SW480 (cell line): Measurements from ENCODE around the gene R3HCC1L.
A peak's percentile ranks its signal among the peaks of the same experiment; 100 is the strongest.

Experiments
- DNase-seq: peaks from one replicate; pipeline ENCODE4 v3.0.0-alpha.2; 2016; ENCODE audit warnings: low spot score

R3HCC1L gene

DNA sequence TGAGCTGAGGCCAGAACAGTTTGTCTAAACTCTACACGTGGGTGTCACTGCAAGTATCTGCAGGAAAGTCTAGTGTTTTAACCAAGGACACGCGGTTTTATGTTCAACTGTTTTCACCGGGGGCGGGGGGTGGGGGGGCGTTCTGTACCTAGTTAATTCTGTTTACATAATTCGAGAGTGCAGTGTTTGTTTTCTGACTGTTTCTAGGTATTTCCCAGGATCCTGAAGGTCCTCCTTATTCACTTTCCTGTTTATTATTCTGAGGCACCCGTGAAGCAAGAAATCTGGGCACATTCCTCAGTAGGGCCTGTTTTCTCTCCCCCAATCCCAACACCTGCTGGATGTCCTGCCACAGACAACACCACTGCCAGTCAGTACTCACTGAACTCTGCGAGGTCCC is 125.9 kb downstream of the R3HCC1L start:
- DNase-seq, result no peak

- DNase-seq, result no peak
These were observed 126.3 kb downstream of the R3HCC1L start for GRCh38 chr10:98260752-98261151.

DNA sequence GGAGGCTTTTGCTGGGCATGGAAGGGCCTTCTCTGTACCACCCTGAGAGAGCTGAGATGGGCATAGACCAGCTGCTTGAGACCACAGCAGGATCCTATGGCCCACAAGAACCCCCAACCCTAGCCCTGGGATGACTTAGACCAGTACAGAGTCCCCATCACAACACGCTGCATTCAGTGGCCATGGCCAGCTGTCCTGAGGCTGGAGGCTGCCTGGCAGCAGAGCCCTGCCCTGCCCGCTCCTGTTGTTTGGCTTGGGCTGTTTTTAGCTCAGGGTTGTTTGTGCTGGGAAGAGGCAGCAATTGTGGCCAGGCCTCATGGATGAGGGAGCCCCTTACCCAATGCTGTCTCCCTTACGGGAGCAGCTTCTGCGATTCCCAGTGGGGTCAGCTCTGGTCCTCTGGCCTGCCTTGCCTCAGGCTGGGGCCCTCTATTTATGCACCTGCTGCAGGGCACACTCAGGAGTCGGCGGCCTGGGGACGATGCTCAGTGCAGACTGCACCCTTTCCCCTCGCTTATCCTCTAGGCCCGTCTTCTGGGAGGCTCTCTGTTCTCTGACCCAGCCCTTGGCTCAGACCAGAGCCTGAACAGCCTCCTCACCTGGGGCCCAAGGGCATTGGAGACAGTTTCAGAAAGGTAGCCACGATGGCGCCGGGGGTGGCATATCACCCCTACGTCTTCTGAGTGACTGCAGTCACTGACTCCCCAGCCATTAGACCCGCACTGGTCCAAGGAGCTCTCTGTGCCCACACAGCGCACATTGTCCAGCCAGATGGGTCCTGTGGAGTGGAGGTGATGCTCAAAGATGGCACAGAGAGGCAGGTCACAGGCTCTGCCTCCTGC is 127.2 kb downstream of the R3HCC1L start:
- no peak for DNase-seq

DNA sequence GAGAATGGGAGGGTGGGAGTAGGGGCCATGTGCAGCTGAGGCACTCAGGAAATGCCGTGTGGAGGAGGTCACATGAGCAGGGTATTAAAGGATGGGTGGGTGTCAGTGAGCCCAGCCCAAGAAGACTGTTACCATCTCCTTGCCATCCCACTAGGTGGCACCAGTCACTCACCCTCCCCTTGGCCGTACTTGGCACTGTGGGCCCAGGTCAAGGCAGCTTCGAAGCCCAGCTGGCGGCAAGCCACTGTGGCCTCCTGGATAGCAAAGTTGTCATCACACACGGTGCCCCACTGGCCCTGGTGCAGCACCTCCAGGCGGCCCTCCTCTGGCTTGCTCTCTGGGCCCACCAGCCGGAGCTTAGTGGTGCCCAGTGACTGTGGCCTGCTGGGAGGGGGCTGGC is 128.1 kb downstream of the R3HCC1L start:
- peak; percentile 27 for DNase-seq

- DNase-seq, result no peak
These were observed 128.6 kb downstream of the R3HCC1L start for GRCh38 chr10:98263088-98263487.

GRCh38 chr10:98264378-98265065 is 130.1 kb downstream of the R3HCC1L start:
- no peak for DNase-seq

DNA sequence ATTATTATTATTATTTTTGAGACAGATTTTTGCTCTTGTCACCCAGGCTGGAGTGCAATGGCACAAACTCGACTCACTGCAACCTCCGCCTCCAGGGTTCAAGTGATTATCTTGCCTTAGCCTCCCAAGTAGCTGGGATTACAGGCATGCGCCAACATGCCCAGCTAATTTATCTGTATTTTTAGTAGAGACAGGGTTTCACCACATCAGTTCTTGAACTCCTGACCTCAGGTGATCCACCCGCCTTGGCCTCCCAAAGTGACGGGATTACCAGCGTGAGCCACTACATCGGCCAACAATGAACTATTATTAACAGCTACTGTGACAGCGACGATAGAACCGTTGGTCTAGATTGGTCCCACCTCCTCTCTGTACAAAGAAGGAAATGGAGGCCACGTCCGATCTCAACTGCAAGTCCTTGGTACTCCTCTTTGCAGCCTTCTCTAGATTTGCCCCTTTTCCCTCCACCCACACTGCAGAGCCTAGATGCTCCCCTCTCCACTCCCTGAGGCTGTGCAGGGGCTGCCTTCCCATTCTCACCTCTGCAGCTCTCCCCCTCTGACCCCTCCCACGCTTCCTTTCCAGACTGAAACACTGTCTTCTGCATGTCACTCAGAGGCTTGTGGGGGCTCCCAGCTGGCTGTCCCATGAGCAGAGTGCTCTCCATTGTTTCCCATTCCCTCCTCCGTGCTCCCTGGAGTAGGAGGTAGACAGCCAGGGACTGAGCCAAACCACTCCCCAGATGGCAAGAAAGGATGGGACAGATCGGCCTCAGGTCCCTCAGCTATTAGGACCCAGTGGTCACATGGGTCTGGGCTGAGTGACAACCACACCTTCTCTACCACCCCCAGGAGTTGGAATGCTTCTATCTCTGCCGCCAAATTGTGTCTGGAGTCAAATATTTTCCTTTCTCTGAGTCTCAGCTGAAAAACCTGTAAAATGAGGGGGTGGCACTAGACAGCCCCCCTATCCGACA is 131.2 kb downstream of the R3HCC1L start:
- DNase-seq, result peak; percentile 40

- no peak for DNase-seq
These were observed 132.2 kb downstream of the R3HCC1L start for GRCh38 chr10:98266647-98267046.

DNA sequence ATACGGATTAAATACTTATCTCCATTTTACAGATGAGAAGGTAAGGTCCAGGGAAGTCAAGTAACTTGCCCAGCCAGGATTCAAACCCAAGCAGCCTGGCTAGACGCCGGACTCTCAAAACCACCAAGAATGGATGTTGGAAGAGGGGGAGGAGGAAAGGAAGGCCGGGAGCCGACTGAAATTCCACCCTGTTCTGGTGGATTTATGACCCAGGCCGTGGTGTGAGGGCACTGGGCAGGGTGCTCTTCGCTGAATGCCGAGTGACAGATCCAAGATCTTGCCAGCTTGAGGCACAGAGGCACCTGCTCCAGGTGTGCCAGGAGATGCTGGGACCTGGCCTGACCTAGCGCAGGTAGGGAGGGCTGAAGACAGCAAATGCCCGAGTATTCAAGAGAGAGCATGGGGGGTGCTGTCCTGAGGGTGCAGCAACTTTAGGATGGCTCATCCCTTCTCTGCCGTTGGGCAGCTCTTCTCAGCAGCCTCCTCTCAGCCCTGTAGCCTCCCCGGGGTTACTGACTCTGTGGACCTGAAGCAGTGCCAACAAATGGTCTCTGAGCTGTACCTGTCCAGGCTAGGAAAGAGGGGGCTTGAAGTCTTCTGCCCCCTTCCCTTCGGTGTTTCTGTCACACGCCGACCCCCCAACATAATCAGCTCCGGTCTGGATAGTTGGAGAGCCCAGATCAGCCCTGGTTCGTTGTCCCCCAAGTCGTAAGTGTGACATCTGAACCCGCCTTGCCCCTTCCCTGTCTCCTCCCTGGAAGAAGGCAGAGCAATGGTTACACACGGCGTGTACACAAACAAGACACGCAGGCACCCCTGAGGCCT is 132.8 kb downstream of the R3HCC1L start:
- peak; percentile 21 for DNase-seq

GRCh38 chr10:98267894-98268693 is 133.6 kb downstream of the R3HCC1L start, which contains the start of gene LOXL4:
LOXL4 (minus strand) TSS chr10:98268194; CDS start chr10:98263019, 5,175 bp downstream.
- peak; percentile 21 for DNase-seq

GRCh38 chr10:98268694-98269431 is 134.4 kb downstream of the R3HCC1L start:
- peak; percentile 21 for DNase-seq

GRCh38 chr10:98269435-98269912 is 135.0 kb downstream of the R3HCC1L start:
- peak; percentile 86 for DNase-seq

- DNase-seq, result no peak
These were observed 135.8 kb downstream of the R3HCC1L start for GRCh38 chr10:98270073-98270740.

DNA sequence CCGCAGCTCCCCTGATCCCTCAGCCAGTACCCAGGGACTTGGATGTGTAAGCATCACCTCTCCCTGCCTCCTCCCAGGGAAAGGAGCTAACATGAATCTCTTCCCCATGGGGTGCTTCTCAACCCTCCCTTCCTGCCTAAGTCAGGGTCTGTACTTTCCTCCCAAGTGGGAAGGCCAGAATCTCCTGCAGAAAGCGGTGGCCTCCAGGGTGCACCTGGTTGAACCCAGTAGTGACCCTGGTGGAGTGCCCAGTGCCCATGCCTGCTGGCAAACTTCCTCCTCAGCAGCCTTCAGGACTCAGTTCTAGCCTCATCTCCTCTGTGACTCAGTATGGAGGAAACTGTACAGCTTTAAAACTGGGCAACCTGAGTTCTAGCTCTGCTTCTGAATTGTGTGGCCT is 136.3 kb downstream of the R3HCC1L start:
- DNase-seq, result no peak

DNA sequence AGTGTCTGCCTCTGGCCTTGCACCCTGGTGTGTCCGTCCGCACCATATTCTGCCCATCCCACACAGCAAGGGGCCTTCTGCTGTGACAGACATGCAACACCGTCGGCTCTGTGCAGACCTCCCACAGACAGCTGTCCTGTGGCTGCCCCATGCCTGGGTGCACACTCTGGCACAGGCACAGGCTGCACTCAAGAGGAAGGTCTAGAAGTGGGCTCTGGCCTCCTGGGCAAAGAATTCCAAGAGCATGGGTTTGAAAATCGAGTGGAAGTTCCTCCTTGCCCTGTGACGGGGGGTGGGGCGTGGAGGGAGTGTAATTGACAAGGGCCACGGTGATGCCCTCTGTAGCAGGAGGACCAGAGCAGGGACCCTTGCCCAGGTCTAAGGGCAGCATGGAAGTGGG is 137.8 kb downstream of the R3HCC1L start:
- DNase-seq, result no peak

DNA sequence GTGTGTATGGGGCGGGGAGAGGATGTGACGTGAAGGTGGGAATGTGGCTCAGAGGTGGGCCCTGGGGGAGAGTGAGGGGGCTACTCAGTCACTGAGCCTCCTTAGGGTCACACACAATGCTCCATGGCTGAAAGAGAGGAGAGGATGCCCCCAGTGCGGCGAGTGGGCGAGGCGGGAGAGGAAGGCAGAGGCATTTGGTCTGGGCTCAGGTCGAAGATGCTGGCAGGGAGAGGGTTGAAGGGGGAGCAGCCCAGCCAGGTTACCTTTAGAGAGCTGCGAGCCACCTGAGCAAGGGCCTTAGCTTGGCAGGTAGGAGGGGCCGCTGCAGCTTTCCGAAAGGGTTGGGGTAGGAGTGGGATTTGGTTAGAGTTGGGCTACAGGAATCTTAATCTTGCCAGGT is 138.2 kb downstream of the R3HCC1L start:
- DNase-seq, result no peak

DNA sequence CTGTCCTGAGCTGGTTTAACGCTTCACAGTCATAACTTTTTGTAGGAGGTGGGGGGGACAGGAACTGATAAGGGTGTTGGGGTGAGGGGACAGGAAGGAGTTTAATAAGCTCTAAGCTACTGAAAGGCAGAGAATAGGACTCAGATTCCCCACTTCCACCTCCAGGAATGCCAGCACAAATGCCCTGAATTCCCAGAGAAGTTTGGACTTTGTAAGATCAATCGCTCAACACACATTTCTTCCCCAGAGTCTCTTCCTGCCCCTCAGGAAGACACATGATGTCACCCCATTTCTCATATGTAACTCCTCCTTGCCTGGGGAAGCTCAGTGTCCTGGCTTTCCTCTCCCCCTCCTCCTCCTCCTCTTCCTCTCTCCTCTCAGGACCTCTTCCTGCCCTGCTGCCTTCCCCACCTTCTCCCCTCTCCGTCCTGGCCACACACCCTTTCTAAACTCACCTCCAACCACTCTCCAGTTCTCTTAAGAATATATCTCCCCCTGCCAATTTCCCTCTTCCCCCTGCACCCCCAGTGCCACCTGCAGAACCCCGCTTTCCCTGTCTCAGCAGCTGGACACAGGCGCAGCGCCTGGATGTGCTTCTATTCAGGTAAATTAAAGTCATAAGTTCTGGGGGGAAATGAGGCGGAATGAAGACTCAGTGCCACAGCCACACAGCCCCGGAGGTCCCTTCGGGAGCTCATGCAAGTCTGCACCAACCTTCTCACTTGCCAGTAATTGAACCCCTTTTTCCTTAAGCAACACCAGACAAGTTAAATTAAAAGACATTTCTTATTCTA is 138.8 kb downstream of the R3HCC1L start:
- DNase-seq, result no peak

DNA sequence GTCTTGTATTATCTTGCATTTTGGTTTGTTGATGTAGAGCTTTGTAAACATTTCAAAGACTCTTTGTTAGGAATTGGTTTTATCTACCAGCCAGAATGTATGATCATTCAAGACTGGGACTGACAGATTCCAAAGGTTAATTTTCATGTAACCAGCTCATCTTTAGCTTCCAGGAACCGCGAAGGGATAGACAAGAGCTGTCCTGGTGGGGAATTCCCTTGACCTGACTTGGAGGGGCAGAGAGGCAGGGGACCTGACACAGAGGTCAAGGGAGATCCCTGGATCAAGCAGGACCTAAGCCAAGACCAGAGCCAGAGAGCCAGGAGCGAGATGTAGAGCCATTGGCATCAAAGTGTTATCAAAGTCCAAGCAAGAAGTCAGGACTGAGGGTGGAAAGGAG is 140.1 kb downstream of the R3HCC1L start:
- no peak for DNase-seq
